Stimulated activated CD4-positive, alpha-beta T cell treated with anti-CD3 and anti-CD28 coated beads, Interleukin-12 subunit alpha, Interleukin-12 subunit beta, amount 100 ng/mL, for 24 hours (primary cell): Measurements from ENCODE around the gene DRD2.
"Not testable (repeated sequence)": the region's sequence is repeated elsewhere in the genome, so short reads cannot be mapped to it uniquely, and the experiment has no call there.

ENCODE experiments used
- DNase-seq, 2 experiments: peaks; one replicate each; pipeline ENCODE4 v3.0.0-alpha.2; 2020; ENCODE audit warnings: low read depth in 2 of 2

The DRD2 gene

DNA sequence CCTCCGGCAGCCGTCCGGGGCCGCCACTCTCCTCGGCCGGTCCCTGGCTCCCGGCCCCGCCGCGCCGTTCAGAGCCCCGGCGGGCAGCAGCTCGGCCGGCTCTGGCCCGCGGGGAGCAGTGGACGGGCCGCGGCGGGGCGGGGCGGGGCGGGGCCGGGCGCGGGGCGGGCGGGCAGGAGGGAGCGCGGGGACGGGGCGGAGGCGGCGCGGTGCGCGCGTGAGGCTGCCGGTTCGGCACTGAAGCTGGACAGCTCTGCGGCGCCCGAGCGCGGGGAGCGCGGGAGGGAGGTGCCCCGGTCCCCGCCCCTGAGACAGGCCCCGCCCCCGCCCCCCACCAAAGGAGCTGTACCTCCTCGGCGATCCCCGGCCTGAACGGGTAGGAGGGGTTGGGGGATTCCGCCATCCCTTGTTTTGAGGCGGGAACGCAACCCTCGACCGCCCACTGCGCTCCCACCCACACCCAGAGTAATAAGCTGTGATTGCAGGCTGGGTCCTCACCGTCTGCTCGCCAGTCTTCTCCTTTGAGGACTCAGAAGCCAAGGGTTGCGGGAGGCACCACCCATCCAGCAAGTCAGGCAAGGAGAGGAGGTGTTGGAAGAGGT, at the start of gene DRD2:
DRD2 (minus strand) TSS at position 239 of the 602 bp plus-strand sequence. CDS start 50,747 bp downstream, outside the sequence.
- DNase-seq: no peak

DNA sequence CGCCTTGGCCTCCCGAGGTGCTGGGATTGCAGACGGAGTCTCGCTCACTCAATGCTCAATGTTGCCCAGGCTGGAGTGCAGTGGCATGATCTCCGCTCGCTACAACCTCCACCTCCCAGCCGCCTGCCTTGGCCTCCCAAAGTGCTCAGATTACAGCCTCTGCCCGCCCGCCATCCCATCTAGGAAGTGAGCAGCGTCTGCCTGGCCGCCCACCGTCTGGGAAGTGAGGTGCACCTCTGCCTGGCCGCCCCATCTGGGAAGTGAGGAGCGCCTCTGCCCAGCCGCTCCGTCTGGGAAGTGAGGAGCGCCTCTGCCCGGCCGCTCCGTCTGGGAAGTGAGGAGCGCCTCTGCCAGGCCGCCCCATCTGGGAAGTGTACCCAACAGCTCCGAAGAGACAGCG, 48.7 kb upstream of the DRD2 start:
- DNase-seq: not testable (repeated sequence)

DNA sequence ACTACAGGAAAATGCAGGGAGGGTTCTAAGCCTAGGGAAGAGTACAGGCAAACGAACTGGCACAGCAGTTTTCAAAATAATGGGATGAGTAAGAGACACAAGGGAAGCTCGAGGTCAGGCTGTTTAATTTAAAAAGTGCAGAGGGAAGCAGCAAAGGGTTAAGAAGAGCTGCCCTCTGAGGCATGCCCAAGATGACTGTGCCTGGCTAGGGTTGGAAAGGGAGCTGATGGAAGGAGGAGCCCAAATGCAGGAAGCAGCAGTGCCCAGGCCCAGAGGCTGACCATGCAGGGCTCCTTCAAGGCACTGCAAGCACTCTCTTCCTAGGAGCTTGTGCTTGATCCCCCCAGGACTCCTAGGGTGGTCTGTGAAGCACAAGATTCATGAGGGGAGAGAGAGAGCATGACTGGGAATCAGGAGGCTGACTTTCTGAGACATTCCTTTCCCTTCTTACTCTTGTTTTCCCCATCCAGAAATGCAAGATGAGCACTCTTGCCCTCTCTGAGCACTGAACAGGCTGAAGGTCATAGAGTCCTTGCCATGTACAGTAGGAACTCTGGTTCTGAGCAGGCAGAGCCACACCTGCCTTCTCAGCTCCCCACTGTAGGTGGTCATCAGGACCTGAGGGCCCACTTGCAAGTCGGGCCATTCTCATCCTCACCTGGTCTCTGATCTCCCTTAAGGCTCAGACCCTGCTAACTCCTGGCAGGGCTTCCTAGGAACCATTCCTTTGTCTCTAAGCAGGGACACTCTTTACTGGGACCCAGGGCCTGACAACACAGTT, 46.7 kb upstream of the DRD2 start:
- no peak for DNase-seq

DNA sequence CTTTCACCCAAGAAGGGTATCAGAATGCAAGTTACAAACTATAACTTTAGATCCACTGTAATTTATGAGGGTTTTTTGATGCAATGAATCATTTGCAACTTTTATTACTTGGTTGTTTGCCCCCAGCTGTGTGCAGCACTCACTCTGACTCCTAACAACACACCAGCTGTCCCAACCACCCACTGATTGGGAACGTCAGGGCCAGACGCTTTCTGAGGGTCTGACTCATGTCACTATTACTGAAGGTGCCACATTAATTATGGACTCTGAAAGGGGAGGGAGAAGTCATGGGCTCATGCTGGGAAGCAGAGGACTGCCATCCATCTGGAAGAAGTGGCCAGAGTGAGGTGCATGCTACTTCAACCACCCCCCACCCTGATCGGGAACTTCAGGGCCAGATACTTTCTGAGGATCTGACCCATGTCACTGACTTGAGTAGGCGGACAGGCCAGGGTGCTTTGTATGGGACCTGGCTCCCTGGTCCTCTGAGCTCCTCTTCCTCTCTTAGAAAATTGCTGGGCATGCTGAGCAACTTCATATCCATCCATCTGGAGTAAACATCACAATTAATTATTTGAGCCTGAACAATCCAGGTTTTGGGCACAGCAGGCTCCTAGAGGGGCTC, 44.9 kb upstream of the DRD2 start:
- DNase-seq: no peak

DNA sequence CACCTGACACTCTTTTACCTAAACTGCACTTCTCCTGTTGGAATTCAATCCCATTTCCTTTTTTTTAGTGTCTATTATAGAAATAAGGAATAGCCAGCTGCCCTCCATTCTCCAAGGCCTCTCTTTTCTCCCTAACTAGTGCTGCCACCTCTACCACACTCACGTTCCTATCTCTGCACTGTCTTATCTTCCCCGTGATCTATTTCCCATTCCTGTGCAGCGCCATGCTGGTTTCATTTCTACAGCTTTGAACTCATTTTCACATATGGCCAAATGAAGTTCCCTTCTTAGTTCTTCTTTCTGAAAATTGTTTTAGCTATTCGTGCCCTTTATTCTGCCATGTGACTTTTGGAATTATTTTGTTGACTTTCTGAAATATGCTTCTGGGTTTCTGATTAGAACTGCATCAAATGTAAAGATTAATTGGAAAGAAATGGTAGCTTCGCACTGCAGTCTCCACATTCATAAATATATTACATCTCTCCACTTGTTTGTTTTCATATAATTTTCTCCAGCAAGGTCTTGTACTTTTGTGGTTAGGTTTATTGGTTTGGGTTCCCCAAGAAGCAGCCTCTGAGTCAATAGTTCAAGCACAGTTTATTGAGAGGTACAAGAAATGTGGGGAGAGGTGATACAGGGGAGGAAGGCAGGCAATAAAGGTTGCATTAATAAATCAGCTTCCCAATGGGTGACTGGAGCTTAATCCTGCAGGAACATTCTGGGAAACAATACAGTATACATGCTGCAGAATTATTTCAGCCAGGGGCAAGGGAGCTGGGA, 43.7 kb upstream of the DRD2 start:
- DNase-seq: no peak

DNA sequence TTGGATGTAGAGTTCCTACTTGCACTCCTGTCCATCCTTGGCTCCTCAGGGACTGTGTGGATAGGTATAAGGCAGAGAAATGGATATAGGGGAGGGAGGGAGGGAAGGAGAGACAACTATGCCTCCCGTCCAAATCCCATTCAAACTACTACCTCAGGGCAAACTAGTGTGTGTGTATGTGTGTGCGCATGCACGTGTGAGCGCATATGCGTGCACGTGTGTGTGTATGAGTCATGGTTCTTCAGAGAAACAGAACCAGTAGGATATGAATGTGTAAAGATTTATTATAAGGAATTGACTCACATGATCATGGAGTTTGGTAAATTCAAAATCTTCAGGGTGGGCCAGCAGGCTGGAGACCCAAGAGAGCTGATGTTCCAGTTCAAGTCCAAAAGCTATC, 42.2 kb upstream of the DRD2 start:
- DNase-seq: no peak

DNA sequence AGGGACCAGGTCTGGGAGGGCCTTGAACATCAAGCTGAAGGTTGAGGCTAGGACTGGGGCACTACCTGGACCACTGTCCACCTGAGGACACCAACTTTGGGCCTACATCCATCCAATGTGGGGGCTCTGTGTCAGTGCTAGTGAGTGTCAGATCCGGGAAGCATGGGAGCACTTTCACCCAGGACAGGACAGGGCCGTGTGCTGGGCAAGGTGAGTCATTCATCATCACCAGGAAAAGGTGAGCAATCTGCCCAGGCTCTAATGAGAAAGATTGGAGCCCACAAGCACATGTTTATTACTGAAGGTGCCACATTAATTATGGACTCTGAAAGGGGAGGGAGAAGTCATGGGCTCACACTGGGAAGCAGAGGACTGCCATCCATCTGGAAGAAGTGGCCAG, 39.7 kb upstream of the DRD2 start:
- no peak for DNase-seq

DNA sequence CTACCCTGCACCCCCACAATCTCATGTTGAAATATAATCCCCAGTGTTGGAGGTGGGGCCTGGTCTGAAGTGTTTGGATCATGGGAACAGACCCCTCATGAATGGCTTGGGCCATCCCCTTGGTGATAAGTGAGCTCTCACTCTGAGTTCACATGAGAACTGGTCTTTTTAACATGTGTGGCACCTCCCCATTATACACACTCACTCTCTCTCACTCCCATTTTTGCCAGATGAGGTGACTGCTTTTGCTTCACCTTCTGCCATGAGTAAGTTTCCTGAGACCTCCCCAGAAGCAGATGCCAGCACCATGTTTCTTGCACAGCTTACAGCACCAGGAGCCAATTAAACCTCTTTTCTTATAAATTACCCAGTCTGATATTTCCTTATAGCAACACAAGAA, 32.1 kb upstream of the DRD2 start:
- no peak for DNase-seq

DNA sequence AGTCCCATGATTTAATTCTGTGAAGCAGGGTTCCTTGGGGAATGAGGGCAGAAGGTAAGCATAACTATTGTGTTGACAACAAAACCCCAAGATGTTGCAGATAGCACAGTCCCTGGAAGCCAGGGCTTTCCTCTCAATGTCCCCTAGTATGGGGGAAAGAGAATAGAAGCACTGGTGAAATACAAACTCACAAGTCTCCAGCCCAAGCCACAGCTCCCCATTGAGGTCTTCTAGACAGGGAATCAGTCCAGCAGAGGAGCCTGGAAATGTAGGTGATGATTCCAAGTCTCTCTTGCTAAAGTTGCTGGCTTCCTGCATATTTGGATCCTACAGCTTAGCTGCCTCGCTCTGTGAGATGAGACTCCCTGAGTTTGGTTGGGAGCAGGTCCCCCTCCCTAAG, 31.7 kb upstream of the DRD2 start:
- no peak for DNase-seq

DNA sequence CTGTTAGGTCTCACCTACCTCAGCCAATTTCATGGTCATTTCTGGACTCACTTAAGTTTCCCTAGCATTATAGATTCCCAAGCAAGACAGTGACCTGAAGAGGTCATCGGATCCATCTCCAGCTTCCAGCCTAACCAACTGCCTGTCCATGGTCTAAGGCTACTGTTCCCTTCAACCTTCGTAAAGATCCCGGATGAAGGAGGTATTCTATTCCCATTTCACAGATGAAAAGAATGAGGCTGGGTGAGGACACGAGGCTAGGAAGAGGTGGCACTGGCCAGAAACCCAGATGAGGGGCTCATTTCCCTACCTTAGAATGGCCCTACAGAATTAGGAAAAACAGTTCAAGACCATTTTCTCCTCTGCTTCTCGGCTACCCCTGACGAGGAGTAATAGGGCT, 31.3 kb upstream of the DRD2 start:
- DNase-seq: no peak

DNA sequence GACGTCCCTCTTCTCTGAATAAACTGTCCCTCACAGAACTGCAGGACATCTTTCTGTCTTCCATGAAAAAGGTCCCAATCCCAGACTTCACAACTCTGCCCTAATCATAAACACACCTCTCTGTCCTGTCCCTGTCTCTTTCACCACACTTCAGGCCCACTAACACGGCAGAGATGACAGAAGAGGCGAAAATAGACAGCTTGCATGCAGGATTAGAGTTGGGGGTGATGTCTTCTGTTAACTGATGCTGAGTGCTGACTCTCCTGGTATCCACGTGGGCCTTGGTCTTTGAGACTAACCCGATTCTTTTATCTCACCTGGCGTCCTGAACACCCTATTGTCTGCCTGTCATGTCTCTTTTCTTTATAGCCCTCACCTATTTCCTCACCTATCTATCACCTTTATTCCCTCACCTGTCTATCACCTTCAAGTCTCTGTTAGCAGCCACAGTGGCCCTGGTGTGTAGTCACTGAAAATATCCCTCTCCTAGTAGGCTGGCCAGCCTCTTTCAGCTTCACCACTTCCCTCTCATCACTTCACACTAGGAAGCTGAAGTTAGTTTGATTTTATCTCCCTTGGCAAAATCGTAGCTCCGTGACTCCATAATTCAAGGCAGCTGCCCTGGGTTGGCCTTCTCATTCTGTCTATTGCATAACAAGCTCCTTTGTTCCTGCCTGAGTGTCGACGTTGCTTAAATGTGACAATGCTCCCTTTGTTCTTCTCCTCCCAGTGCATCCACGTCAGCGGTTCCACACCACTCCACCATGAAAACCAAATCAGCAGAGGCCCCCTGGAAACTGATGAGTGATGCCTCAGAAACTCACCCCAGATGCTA, 30.6 kb upstream of the DRD2 start:
- DNase-seq: no peak

DNA sequence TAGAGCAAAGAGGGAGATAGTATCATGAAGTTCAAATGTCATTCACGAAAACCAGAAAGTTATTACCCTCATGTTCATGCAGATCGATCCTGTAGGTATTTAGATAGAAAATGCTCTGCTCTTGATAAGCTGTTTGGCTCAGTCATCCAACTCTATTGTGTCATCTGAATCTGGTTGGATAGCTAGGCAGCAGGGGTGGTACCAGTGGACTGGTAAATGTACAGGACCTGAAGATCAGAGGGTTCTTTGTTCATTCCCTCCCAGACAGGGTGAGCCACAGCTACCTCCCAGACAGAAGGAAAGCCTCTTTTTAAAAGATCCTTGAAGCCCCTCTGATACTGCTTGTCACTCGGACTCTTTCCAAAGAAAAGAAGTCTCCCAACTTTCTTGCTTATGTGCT, 29.8 kb upstream of the DRD2 start:
- DNase-seq: no peak

DNA sequence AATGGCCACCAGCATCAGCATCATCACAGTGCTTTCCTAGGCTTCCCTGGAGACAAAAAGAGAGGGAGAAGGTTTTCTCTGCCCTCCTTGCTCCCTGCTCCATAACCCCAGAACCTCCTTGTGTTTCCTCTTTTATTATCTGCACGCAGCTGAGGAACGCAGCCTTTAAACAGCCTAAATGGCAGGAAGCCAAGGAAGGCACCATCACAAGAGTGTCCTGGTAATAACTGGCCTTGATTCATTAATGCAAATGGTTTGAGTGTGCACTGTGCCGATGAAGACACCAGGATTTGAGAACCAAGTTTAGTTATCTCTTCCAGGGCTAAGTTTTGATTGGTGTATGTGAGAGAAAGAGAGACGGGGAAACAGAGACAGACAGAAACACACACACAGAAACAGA, 29.4 kb upstream of the DRD2 start:
- DNase-seq: no peak

DNA sequence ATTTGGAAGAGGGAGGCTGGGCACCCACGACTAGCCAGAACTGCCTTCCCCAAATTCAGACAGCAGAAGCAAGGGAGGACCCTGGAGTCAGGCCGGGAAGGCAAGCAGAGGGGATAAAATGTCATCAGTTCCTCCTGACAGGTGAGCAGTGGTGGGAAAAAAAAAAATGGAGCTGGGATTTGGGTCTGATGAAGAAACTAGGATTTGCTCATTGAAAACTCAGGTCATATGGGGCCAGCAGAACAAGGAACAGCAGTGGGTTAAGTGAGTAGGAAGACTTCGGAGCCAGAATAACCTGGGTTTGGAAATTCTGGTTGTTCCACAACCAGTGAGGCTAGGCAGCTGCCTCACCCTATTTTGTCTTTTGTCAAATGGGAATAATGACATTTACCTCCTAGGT, 28.9 kb upstream of the DRD2 start:
- no peak for DNase-seq

DNA sequence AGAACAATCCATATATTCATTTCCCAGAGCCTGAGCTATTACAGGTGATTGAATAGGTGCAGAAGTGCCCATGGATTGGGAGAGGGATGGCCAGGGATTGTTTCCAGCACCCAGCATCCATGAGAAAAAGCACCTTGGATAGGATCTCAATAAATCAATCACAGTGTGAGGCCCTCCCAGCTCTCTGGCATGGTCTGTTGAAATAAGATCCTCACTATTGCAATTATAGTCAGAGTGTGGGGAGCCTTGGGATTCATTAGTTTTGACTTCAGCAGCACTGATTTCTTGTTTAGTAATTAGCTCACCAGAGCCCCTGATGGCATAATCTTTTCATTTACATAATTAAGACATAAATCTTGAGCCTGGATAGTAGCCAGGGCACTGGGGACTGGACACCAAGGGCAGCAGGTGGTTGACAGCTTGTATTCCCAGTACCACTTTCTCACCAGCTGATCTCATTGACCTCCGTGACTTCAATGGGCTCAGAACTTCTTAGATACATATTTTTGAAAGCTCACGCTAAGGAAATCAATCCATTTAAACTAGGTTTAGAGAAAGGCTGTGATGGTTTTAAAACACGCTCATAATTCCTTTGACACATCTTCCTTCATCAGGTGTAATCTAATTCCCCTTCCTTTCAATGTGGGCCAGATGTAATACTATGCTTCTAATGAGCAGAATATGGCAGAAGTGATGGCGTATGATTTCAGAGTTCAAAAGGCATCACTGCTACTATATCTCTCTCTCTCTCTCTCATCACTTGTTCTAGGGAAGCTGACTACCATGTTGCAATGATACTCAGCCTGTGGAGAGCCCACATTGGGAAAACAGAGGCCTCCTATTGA, 22.1 kb upstream of the DRD2 start:
- no peak for DNase-seq

DNA sequence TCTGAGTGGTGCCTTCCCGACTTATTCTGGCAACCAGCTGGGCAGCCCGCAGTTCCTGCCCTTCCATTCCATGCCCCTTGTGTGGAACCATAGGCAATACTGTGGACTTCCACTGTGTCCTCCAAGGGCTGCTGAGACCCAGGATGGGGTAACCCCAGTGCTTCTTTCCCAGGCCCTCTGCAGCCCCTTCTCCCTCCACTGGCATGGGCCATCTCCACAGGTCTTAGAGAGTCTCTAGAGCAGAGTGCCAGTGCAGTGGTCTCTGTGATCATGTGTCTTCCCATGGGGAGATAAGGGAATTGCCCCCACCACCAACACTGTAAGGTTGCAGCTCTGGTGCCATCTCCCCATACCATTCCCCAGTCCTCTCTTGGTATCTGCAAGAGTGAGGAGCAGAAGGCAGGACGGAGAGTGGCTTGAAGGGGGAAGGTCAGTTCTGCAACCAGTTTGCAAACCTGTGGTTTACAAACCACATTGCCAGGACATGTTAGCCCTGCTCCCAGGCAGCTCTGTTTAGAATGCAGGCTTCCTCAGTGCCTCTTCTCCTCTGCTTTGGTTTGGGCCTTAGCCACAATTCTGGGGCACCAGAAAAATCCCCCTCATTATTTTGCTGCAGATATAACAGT, 20.9 kb upstream of the DRD2 start:
- DNase-seq: no peak

DNA sequence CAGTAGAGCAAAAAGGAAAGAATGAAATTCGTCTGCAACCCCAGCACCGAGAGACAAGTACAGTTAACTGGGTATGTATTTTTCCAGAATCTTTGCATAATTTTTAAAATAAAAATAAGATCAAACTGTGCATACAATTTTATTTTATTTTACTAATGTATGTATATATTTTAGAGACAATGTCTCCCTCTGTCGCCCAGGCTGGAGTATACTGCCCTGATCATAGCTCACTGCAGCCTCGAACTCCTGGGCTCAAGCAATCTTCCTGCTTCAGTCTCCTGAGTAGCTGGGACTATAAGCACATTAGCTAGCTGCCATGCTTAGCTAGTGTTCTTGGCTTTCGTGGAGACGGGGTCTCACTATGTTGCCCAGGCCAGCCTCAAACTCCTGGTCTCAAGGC, 18.8 kb upstream of the DRD2 start:
- DNase-seq: no peak

DNA sequence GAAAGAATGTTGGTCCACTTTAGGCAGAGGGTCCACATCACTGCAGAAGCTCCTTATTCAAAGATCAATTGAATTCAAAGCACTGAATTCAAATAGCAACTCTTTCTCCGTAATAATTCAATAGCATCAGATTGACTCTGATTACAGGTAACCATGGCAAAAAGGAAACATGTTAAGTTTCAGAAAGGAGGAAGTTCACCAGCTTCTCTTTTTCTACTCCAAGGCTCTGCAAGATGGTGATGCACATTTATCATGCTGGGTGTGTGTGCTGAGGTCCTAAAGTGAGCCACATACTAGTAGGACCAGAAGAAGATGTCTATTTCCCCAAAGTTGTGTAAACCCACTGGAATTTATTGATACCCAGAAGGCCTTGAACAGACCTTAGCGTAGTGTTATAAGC, 18.0 kb upstream of the DRD2 start:
- DNase-seq: no peak

DNA sequence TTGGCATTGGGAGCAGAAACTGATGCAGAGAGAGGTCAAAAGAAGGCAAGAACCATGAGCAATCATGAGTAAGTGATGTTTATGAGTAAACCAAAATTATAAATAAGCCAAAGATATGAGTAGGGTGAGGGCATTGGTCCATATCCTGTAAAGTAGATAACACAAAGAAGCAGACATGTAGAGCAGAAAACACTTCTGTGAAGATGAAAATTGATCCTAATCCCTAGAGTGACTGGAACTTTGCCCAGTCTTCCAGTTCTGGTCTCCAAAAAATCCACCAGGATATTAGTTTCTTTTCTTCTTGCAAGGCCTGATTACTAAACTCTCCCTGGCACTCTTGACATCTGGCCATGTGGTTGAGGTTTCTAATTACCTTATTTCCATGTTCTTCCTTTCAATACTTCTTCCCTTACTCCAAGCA, 13.7 kb upstream of the DRD2 start:
- DNase-seq: no peak

DNA sequence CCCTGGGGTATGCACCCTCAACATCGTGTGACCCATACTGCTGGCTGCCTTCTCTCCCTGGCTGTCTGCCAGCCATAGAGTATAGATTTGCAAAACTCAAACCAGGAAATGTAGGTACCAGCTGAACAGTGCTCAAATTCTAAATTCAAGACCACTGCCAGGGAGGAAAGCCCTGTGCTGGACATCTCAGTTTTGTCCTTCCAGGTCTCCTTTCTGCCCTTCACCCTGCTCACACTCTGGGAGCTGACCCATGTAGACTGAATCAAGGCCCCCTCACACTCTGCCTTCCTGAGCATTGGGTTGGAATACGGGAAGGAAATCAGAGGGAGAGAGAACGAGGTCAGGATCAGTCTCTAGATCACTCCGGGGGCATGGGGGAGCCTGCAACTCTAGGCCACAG, 12.4 kb upstream of the DRD2 start:
- no peak for DNase-seq
